Cardiac fibroblast (primary cell): Measurements from ENCODE around the gene CMTM4.

Experiments
- DNase-seq, 2 donors: peaks; one replicate each; pipeline versions ENCODE4 v3.0.0 to v3.0.0-alpha.2; 2010; ENCODE audit warnings: low read depth in 2 of 2
- H3K4me3 ChIP-seq, 2 donors: replicated peaks in 1 of 2; 1 replicate in 1 of 2; 2 replicates in 1 of 2; pipeline ENCODE4 v1.5.1; 2011; ENCODE audit warnings: low read depth in 2 of 2, low read length in 2 of 2, mild to moderate bottlenecking in 2 of 2, moderate library complexity in 1 of 2
- CTCF ChIP-seq: IDR thresholded peaks from one replicate; pipeline ENCODE4 v1.5.1; 2011; ENCODE audit warnings: low read depth, mild to moderate bottlenecking, low read length, inconsistent platforms

CMTM4 gene

DNA sequence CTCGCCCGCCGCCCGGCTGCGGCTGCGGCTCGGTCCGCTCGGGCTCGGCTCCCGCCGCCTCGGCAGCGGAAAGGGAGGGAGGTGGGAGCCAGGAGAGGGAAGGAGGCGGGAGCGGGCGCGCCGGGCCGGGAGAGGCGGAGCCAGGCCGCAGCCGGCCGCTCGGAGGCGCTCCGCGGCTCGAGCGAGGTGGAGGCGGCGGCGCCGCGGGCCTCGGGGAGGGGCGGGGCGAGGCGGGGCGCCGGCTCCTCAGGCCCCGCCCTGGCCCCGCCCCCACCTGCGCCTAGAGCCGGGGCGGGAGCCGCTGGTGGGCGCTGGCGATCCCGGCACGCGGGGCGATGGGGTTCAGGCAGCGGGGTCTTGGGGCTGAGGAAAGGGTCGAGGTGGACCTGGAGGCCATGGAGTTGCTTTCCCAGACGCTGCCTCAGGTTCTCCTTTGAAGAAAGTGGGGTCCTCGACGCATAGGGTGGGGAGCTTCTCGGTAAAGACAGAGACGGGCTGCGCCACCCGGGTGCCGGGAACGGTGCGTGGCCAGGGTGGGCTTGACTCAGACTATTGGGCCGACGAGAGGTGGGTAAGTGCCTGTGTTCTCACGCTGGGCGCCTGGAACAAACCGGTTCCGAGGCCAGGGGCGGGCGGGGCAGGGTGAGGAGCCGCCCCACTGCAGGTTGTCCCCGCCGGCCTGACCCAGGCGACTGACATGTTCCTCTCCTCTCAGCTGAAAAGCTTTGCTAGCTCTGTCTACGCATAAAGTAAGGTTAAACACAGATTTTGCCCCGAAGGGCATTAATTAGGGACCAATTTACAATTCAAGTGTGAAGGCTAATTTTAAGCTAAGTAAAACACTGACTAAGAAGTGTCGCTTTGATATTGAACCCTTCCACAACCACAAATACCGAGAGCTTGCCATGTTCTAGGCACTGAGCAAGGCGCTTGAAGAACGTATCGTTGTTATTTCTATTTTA, at the start of gene CMTM4:
Gene CMTM4 (minus strand): TSS at position 75 of the 962 bp plus-strand sequence. CDS start 218 bp downstream, outside the sequence.
- peak; percentile 78 to 90 for DNase-seq
- TF ChIP-seq CTCF, result no peak
- peak within 1 kb of the TSS; percentile 69 for H3K4me3 ChIP-seq

DNA sequence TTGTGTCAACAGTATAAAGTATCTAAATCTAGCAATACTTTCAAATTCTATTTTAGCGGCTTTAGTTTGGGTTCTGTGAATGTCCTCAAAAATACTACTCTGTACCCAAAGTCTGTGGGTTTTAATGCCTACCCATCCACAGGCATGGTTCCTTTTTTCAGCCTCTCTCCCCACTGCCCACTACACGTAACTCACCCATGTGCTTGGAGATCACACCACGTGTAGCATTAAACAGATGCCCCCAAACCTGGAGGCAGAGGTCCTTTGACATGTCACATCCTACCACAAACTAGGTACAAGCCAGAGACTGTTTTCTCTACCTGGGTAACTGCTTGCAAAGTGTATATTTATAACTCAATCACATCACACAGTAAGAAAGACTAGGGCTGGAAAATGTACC, 49.5 kb upstream of the CMTM4 start:
- no peak for DNase-seq
- TF ChIP-seq CTCF, result no peak
- no peak overlapping the region for H3K4me3 ChIP-seq

DNA sequence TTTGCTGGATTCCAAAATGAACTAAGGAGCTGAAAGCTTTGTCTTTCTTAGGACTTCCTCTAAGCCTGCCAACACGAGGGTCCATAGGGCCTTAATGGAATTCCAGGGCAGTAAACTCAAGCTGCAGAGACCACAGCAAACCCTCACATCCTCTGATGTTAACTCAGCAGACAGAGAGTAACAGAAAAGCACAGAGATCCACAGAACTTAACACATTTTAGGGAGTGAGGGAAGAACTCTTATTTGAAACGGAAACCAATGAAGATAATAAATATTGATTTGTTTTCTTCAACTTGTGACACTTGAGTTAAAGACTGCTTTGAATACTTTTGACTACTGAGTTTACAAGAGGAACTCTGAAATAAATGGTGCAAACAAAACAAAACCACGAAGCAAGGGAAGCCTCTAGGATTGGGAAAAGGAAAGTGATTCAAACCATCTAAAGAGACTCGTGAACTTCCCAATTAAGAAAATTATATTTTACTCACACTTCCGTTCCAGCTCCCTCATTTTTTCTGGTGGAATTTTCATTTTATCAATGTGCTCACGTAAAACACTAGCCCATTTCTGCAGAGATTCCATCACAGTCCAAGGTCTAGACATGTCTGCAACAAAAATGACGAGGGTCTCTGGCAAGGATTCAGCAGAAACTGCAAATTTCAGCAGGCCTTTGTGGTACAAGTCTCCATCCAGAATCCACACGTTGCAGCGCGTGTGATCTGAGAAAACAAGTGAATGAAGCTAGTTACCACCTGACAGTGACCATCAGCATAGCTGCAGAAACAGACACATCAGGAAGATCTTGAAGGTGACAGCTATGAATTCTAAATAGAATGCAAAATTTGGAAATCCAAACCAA, 45.6 kb upstream of the CMTM4 start:
- no peak overlapping the region for H3K4me3 ChIP-seq
- no peak for TF ChIP-seq CTCF
- DNase-seq, result peak in 1 of 2 donors; percentile 64

DNA sequence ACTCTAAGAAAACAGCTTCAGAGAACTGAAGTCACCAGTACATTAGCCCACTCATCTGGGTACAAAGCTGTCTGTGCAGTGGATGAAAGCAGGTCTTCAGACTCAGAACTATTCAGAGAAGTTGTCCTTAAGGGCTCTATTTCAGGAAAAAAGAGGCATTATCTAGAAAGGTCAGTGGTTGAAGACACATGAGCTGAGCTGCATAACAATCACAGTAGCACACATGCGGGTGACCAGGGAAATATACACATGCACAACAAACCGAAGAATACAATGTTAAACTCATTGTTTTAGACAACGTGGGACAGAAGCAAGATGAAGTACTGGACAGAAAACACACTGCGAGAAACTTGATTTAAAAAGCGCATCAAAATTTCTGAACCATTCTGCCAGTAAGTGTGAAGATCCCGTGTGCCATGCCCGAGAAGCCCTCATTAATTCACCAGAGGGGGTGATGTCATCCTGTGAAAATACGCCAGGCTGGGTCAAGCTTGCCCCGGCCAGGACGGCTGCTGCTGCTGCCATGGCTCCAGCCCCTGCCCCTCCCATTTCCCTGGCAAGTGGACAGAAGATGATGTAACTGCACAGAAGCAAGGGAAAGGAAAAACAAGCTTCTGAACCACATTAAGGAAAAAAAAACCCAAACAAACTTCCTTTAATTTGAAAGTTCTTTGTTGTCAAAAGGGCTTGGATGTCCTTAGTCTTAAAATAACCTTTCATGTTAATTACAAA, 44.8 kb upstream of the CMTM4 start:
- peak; percentile 94 to 95 for DNase-seq
- no peak for TF ChIP-seq CTCF
- no peak overlapping the region for H3K4me3 ChIP-seq

DNA sequence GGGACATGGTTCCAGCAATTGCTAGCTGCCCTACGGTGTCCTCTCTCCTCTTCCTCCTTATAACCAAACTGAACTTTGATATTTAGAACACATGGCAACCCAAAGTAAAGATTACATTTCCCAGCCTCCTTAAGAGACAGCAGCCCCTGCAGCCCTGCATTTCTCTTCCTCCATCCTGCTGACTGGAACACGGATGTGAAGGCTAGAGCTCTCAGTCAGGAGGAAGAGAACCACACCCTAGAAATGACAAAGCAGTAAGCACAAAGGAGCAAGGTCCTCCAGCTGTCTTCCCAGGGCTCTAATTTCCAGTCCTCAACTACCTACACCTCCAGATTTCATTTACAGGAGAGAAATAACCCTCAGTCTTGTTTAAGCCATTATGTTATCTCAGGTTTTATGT, 44.0 kb upstream of the CMTM4 start:
- TF ChIP-seq CTCF, result no peak
- DNase-seq, result peak; percentile 45 to 70
- H3K4me3 ChIP-seq, result no peak overlapping the region

DNA sequence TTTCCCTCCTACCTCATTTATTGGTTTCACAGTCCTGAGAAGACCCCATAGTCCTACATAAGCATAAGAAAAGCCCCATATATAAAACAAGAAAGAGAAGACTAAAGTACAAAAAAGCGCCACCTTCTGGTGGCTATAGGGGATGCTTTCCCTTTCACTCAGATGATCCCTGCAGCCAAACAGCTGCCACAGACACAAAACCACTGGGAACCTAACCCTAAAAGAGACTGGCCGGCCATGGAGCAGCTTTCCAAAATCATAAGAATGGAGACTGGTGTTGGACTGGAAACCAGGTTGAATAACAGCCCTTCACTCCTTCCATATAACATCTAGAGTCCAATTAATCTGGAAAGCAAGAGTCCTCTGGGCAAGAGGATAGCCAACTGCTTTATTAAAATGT, 43.5 kb upstream of the CMTM4 start:
- DNase-seq, result peak; percentile 58 to 65
- no peak overlapping the region for H3K4me3 ChIP-seq
- peak; percentile 72 for TF ChIP-seq CTCF
